Gastrocnemius medialis (tissue), 4 donors: ENCODE measurements around the gene PRTN3. TPM values are rescaled to one million over a fixed set of nuclear protein-coding genes. Genes with fewer than 3 reads are reported as not detected.

Source experiments
- ATAC-seq, 2 donors: fragments of 150-250 bp; one replicate each; pipeline ENCODE4 v1.9.1; 2016
- DNase-seq, 2 donors: peaks; one replicate each; pipeline ENCODE4 v3.0.0-alpha.2; 2019
- H3K27ac ChIP-seq, 4 donors: fragments of 200-600 bp; sonication (generic); 1 replicate in 1 of 4; 2 replicates in 3 of 4; pipeline ENCODE4 v1.5.1; 2016 to 2018; ENCODE audit warnings: mild to moderate bottlenecking in 2 of 4, moderate library complexity in 1 of 4
- H3K27me3 ChIP-seq, 3 donors: fragments of 200-600 bp; sonication (generic) in 2 of 3; 1 replicate in 1 of 3; 2 replicates in 2 of 3; pipeline versions ENCODE4 v1.5.1 to v1.6.0; 2016 to 2019; ENCODE audit warnings: mild to moderate bottlenecking in 1 of 3, moderate library complexity in 1 of 3
- H3K36me3 ChIP-seq, 2 donors: fragments of 200-600 bp; sonication (generic) in 1 of 2; one replicate each; pipeline ENCODE4 v1.5.1; 2017 to 2018
- H3K4me1 ChIP-seq, 2 donors: fragments of 200-600 bp; sonication (generic) in 1 of 2; one replicate each; pipeline ENCODE4 v1.5.1; 2016 to 2017; ENCODE audit warnings: mild to moderate bottlenecking in 2 of 2
- H3K4me3 ChIP-seq, 4 donors: fragments of 200-600 bp; sonication (generic) in 3 of 4; 1 replicate in 1 of 4; 2 replicates in 3 of 4; pipeline ENCODE4 v1.5.1; 2016 to 2019; ENCODE audit warnings: mild to moderate bottlenecking in 2 of 4
- H3K9me3 ChIP-seq, 3 donors: fragments of 200-600 bp; sonication (generic) in 2 of 3; 1 replicate in 1 of 3; 2 replicates in 2 of 3; pipeline ENCODE4 v1.5.1; 2016 to 2019
- POLR2A ChIP-seq, 2 donors: fragments of 450-650 bp; IDR thresholded peaks; one replicate each; pipeline ENCODE4 v1.6.1; 2017; ENCODE audit warnings: antibody characterized with exemption in 2 of 2, mild to moderate bottlenecking in 2 of 2, moderate library complexity in 2 of 2
- in situ Hi-C, 4 donors: fragments of 200-750 bp; cut with MboI; loops; one replicate each; pipeline versions ENCODE4 v1.15.0 to v1.8.0; 2017; ENCODE audit warnings: low sequenced_read_pairs in 4 of 4
- intact Hi-C: fragments of 100-400 bp; cut with DNase I; formaldehyde crosslinking; loops from one replicate; pipeline ENCODE4 v1.15.1; 2023; ENCODE audit warnings: low total_unique reads
- total RNA-seq, 4 donors: library from RNA; depleted of rRNA; stranded (reverse); fragments of >200 nt; gene quantifications; one replicate each; pipeline versions ENCODE4 v1.1.0 to v1.2.3, GENCODE V29; 2016
- TF ChIP-seq, protein P1 (sequence below), 5 experiments: fragments of 450-650 bp in 3 of 5; fragments of 200-600 bp in 2 of 5; sonication (generic) in 2 of 5; IDR thresholded peaks in 4 of 5; conservative IDR thresholded peaks in 1 of 5; 1 replicate in 4 of 5; 2 replicates in 1 of 5; pipeline ENCODE4 v1.5.1; 2016 to 2019; ENCODE audit warnings: antibody characterized with exemption in 5 of 5, mild to moderate bottlenecking in 3 of 5, moderate library complexity in 3 of 5

The PRTN3 gene
- under 1 TPM in 1 of 4 donors, not detected in 3; 0.51 TPM for total RNA-seq

DNA sequence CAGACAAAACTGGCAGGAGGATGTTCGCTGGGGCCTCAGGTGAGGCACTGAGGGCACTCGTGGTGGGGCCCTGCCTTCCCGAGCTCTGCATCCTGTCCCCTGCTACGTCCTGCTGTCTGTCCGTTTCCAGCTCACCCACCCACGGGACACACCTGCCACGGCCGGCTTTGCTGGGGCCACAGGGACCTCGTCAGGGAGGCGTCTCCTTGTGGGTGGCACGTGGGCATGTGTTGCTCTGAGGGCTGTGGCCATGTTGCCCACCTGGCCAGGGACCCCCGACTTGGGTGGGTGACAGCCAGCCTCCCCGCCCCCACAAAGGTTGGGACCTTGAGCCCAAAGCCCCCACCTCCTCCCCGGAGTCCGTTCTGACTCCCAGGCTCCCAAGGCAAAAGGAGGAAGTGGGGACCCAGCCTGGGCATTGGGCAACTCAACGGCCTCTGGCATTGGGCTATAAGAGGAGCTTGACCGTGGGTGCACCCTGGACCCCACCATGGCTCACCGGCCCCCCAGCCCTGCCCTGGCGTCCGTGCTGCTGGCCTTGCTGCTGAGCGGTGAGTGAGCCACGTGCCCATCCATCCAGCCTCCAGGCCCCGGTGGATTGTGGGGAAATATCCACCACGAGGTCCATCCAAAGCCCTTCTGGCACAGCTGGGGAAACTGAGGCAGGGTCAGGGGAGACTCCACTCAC is at the start of gene PRTN3:
Gene PRTN3, plus strand, starts transcription at position 481 of the 688 bp plus-strand sequence. Its CDS starts 10 bp downstream, at position 491.
- in situ Hi-C loops (no loop called here), intact Hi-C loops (no loop called here)
- no peak for DNase-seq
- Histone ChIP-seq H3K27me3 (peaks cover 62 to 75% (median 65%) of the 10 kb centered on the region in 3 donors), H3K36me3 (no peaks in the 10 kb centered on the region), H3K4me3 (no peak within 1 kb of the TSS), H3K9me3 (no peaks in the 10 kb centered on the region), H3K27ac (no peak within 1 kb of the TSS), H3K4me1 (peaks cover 0 to 8% of the 10 kb centered on the region in 2 donors)
- ATAC-seq = no peak
- TF ChIP-seq, protein P1, sequence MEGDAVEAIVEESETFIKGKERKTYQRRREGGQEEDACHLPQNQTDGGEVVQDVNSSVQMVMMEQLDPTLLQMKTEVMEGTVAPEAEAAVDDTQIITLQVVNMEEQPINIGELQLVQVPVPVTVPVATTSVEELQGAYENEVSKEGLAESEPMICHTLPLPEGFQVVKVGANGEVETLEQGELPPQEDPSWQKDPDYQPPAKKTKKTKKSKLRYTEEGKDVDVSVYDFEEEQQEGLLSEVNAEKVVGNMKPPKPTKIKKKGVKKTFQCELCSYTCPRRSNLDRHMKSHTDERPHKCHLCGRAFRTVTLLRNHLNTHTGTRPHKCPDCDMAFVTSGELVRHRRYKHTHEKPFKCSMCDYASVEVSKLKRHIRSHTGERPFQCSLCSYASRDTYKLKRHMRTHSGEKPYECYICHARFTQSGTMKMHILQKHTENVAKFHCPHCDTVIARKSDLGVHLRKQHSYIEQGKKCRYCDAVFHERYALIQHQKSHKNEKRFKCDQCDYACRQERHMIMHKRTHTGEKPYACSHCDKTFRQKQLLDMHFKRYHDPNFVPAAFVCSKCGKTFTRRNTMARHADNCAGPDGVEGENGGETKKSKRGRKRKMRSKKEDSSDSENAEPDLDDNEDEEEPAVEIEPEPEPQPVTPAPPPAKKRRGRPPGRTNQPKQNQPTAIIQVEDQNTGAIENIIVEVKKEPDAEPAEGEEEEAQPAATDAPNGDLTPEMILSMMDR (IDR thresholded peaks at IDR 0.05 in 4 of 5, conservative IDR thresholded peaks at IDR 0.05 in 1 of 5) = no peak
- no peak for TF ChIP-seq POLR2A (IDR thresholded peaks at IDR 0.05)

- no peak for TF ChIP-seq POLR2A (IDR thresholded peaks at IDR 0.05)
- TF ChIP-seq, protein P1 (IDR thresholded peaks at IDR 0.05 in 4 of 5, conservative IDR thresholded peaks at IDR 0.05 in 1 of 5) = no peak
- no peak overlapping the region for H3K4me3 ChIP-seq
- H3K27me3 ChIP-seq = no peaks in the 10 kb centered on the region
- peak overlapping the region in 3 of 4 donors; percentile 61 to 65 (median 62) for H3K27ac ChIP-seq
- peaks cover 15 to 34% of the 10 kb centered on the region in 2 donors for H3K4me1 ChIP-seq
- H3K9me3 ChIP-seq = no peaks in the 10 kb centered on the region
- intact Hi-C loops = loop anchor here (10.0 kb wide), 1 partner anchor 484 kb away; the partner anchor contains the start of gene FAM174C
- DNase-seq = no peak
- no peak for ATAC-seq
- H3K36me3 ChIP-seq = no peaks in the 10 kb centered on the region
- in situ Hi-C loops = no loop called here
Measured at GRCh38 chr19:791007-791566, 49.7 kb upstream of the PRTN3 start.

- TF ChIP-seq POLR2A (IDR thresholded peaks at IDR 0.05) = no peak
- TF ChIP-seq, protein P1 (IDR thresholded peaks at IDR 0.05 in 4 of 5, conservative IDR thresholded peaks at IDR 0.05 in 1 of 5) = no peak
- Histone ChIP-seq H3K4me1 (peaks cover 20 to 38% of the 10 kb centered on the region in 2 donors), H3K9me3 (no peaks in the 10 kb centered on the region), H3K27me3 (no peaks in the 10 kb centered on the region), H3K4me3 (no peak overlapping the region), H3K36me3 (no peaks in the 10 kb centered on the region), H3K27ac (peak overlapping the region; percentile 25 to 65 (median 61))
- no peak for DNase-seq
- in situ Hi-C loops = no loop called here
- ATAC-seq = no peak
- intact Hi-C loops = loop anchor here (10.0 kb wide), 1 partner anchor 483 kb away; the partner anchor contains the start of gene FAM174C
Measured at GRCh38 chr19:791567-792305, 49.1 kb upstream of the PRTN3 start.

DNA sequence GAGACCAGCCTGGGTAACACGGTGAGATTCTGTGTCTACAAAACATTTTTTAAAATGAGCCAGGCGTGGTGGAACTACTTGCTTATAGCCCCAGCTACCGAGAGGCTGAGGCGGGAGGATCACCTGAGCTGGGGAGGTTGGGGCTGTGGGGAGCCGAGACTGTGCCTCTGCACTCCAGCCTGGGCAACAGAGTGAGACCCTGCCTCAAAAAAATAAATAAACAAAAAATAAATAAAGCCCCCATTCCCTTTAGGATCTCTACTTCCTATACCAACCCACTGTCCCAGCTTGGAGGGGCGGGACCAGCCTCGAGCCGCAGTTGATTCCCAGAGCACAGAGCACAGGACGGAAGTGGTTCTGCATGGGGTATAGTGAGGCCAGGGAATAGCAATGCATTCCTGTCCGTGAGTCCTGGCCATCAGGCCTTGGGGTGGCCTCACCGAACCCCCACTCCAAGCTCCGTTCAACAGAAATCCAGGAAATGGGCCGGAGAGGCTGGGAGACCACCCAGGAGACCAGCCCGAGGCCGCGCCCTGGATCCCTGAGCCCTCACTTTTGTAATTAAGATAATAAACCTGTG is 48.4 kb upstream of the PRTN3 start:
- no peak for ATAC-seq

More for the DNA sequence above, 48.4 kb upstream of the PRTN3 start:
- no peaks in the 10 kb centered on the region for H3K9me3 ChIP-seq
- TF ChIP-seq POLR2A (IDR thresholded peaks at IDR 0.05) = no peak
- TF ChIP-seq, protein P1 (IDR thresholded peaks at IDR 0.05 in 4 of 5, conservative IDR thresholded peaks at IDR 0.05 in 1 of 5) = no peak
- H3K4me1 ChIP-seq = peaks cover 20 to 38% of the 10 kb centered on the region in 2 donors
- intact Hi-C loops (loop anchor here (10.0 kb wide), 1 partner anchor 482 kb away; the partner anchor contains the start of gene FAM174C), in situ Hi-C loops (no loop called here)
- DNase-seq = no peak
- H3K36me3 ChIP-seq = no peaks in the 10 kb centered on the region
- H3K27me3 ChIP-seq = no peaks in the 10 kb centered on the region
- H3K27ac ChIP-seq = peak overlapping the region; percentile 25 to 65 (median 61)
- H3K4me3 ChIP-seq = no peak overlapping the region
